MM.1S (cell line): ENCODE measurements around the gene CWC27.

Experiments used
- DNase-seq: peaks from one replicate; pipeline ENCODE4 v3.0.0-alpha.2; 2015
- H2AFZ ChIP-seq: fragments of 300-600 bp; sonication (generic); 2 replicates; pipeline ENCODE4 v1.6.0; 2016; ENCODE audit warnings: antibody characterized with exemption, low read length
- H3F3A ChIP-seq: fragments of 300-600 bp; sonication (generic); 2 replicates; pipeline ENCODE4 v1.6.1; 2016; ENCODE audit warnings: mild to moderate bottlenecking, antibody characterized with exemption, low read length, moderate library complexity, mixed read lengths; ENCODE audit not compliant: insufficient read depth
- H3K27ac ChIP-seq: fragments of 300-600 bp; sonication (generic); 2 replicates; pipeline ENCODE4 v1.5.1; 2016; ENCODE audit warnings: mild to moderate bottlenecking, low read length
- H3K27me3 ChIP-seq: fragments of 300-600 bp; sonication (generic); replicated peaks from 2 replicates; pipeline ENCODE4 v1.6.0; 2016; ENCODE audit warnings: low read length; ENCODE audit not compliant: insufficient read depth
- H3K36me3 ChIP-seq: fragments of 300-600 bp; sonication (generic); replicated peaks from 2 replicates; pipeline ENCODE4 v1.6.1; 2016; ENCODE audit warnings: mild to moderate bottlenecking, low read length, mixed read lengths; ENCODE audit not compliant: insufficient read depth
- H3K4me1 ChIP-seq: fragments of 300-600 bp; sonication (generic); 2 replicates; pipeline ENCODE4 v1.6.1; 2016; ENCODE audit warnings: low read length, mixed read lengths
- H3K4me2 ChIP-seq: fragments of 300-600 bp; sonication (generic); 2 replicates; pipeline ENCODE4 v1.6.0; 2016; ENCODE audit warnings: low read depth, low read length
- H3K4me3 ChIP-seq: fragments of 300-600 bp; sonication (generic); 2 replicates; pipeline ENCODE4 v1.5.1; 2016; ENCODE audit warnings: low read length, mixed read lengths
- H3K79me2 ChIP-seq: fragments of 300-600 bp; sonication (generic); 2 replicates; pipeline ENCODE4 v1.6.1; 2016; ENCODE audit warnings: mixed run types, low read length, mixed read lengths
- H3K9ac ChIP-seq: fragments of 300-600 bp; sonication (generic); 2 replicates; pipeline ENCODE4 v1.6.1; 2016; ENCODE audit warnings: low read length, mixed read lengths
- H3K9me2 ChIP-seq: fragments of 300-600 bp; sonication (generic); replicated peaks from 2 replicates; pipeline ENCODE4 v1.6.1; 2016; ENCODE audit warnings: mild to moderate bottlenecking, low read length, mixed read lengths; ENCODE audit not compliant: insufficient read depth
- H3K9me3 ChIP-seq: fragments of 300-600 bp; sonication (generic); replicated peaks from 2 replicates; pipeline ENCODE4 v1.6.1; 2016; ENCODE audit warnings: mild to moderate bottlenecking, low read length, mixed read lengths; ENCODE audit not compliant: insufficient read depth
- H4K20me1 ChIP-seq: fragments of 300-600 bp; sonication (generic); 2 replicates; pipeline ENCODE4 v1.6.1; 2016; ENCODE audit warnings: mild to moderate bottlenecking, low read length, moderate library complexity, mixed read lengths; ENCODE audit not compliant: insufficient read depth
- CTCF ChIP-seq: fragments of 300-600 bp; sonication (generic); IDR thresholded peaks from 2 replicates; pipeline ENCODE4 v1.5.1; 2016; ENCODE audit warnings: antibody characterized with exemption, low read length, mixed read lengths
- EZH2 ChIP-seq: fragments of 300-600 bp; sonication (generic); optimal IDR thresholded peaks from 2 replicates; pipeline ENCODE3; 2017; ENCODE audit warnings: low read depth, mild to moderate bottlenecking, antibody characterized with exemption, low read length, mixed read lengths
- EZH2phosphoT487 ChIP-seq: fragments of 300-600 bp; sonication (generic); IDR thresholded peaks from 2 replicates; pipeline ENCODE4 v1.6.1; 2018; ENCODE audit warnings: antibody characterized with exemption, low read length

CWC27 gene

GRCh38 chr5:64789457-64789856 lies 20.7 kb downstream of the CWC27 start:
- Histone ChIP-seq H3F3A (no peaks in the 10 kb centered on the region), H3K4me1 (no peaks in the 10 kb centered on the region), H3K4me3 (no peak overlapping the region), H3K9me2 (no peaks in the 10 kb centered on the region), H2AFZ (no peak overlapping the region), H3K27me3 (no peaks in the 10 kb centered on the region), H3K9me3 (no peaks in the 10 kb centered on the region), H3K9ac (no peak overlapping the region), H3K27ac (no peak overlapping the region), H4K20me1 (no peaks in the 10 kb centered on the region), H3K36me3 (0 out of 2 replicates have a peak, but pooled peaks cover 3% of the 10 kb centered on the region), H3K4me2 (no peak overlapping the region), H3K79me2 (no peaks in the 10 kb centered on the region)
- no peak for DNase-seq
- TF ChIP-seq EZH2phosphoT487 (no peak), CTCF (no peak), EZH2 (no peak)

GRCh38 chr5:64790210-64790609 lies 21.5 kb downstream of the CWC27 start:
- Histone ChIP-seq H3K4me3 (no peak overlapping the region), H3K4me2 (no peak overlapping the region), H3K27me3 (no peaks in the 10 kb centered on the region), H3K79me2 (no peaks in the 10 kb centered on the region), H3K36me3 (0 out of 2 replicates have a peak, but pooled peaks cover 3% of the 10 kb centered on the region), H3K27ac (no peak overlapping the region), H2AFZ (no peak overlapping the region), H3K9ac (no peak overlapping the region), H3K4me1 (no peaks in the 10 kb centered on the region), H4K20me1 (no peaks in the 10 kb centered on the region), H3F3A (no peaks in the 10 kb centered on the region), H3K9me2 (no peaks in the 10 kb centered on the region), H3K9me3 (no peaks in the 10 kb centered on the region)
- no peak for DNase-seq
- TF ChIP-seq EZH2 (no peak), EZH2phosphoT487 (no peak), CTCF (no peak)

- no peak for DNase-seq
- Histone ChIP-seq H3K79me2 (no peaks in the 10 kb centered on the region), H3K9ac (no peak overlapping the region), H3K4me2 (no peak overlapping the region), H4K20me1 (no peaks in the 10 kb centered on the region), H3K27ac (no peak overlapping the region), H3K4me3 (no peak overlapping the region), H3F3A (no peaks in the 10 kb centered on the region), H3K4me1 (no peaks in the 10 kb centered on the region), H3K36me3 (0 out of 2 replicates have a peak, but pooled peaks cover 3% of the 10 kb centered on the region), H3K9me3 (no peaks in the 10 kb centered on the region), H3K9me2 (no peaks in the 10 kb centered on the region), H3K27me3 (no peaks in the 10 kb centered on the region), H2AFZ (no peak overlapping the region)
- TF ChIP-seq CTCF (no peak), EZH2 (no peak), EZH2phosphoT487 (no peak)
Observed at GRCh38 chr5:64792469-64792868, 23.7 kb downstream of the CWC27 start.
